MM.1S (cell line): ENCODE measurements around the gene SDCCAG8.

Experiments used
- CTCF ChIP-seq: fragments of 300-600 bp; sonication (generic); IDR thresholded peaks from 2 replicates; pipeline ENCODE4 v1.5.1; 2016; ENCODE audit warnings: antibody characterized with exemption, low read length, mixed read lengths
- EZH2 ChIP-seq: fragments of 300-600 bp; sonication (generic); optimal IDR thresholded peaks from 2 replicates; pipeline ENCODE3; 2017; ENCODE audit warnings: low read depth, mild to moderate bottlenecking, antibody characterized with exemption, low read length, mixed read lengths
- EZH2phosphoT487 ChIP-seq: fragments of 300-600 bp; sonication (generic); IDR thresholded peaks from 2 replicates; pipeline ENCODE4 v1.6.1; 2018; ENCODE audit warnings: antibody characterized with exemption, low read length

DNA sequence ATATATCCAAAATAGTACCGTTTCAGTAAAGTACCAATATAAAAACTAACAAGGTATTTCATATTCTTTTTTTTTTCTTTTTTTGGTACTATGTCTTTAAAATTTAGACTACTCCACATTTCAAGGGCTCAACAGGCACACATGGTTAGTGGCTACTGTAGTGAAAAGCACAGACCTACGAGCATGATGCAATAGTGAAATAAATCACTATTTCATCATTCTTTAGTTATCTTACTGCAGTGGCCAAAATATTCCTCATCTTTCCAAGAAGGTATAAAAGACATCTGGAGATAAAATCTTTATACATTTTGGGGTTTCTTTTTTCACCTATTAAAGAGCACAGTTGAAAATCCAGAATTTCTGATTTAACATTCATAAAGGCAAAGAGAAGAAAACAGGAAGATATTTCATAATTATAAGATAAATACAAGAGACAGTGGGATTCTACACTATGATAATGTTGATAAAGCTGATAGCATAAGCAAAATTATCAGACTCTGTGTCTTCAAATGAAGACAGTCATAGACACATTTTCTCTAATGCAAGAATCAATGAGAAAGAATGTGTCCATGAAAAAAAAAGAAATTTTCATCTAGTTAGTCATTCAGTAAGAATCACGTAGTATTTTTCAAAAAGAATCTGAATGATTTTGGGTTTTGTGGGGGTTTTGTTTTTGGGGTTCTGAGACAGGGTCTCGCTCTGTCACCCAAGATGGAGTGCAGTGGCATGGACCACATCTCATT is 42.6 kb upstream of the SDCCAG8 start:
- TF ChIP-seq CTCF (no peak), EZH2 (no peak), EZH2phosphoT487 (no peak)
